Amniotic stem cell (primary cell): ENCODE measurements around the gene RIMS3.
A peak's percentile ranks its signal among the peaks of the same experiment; 100 is the strongest.

Source experiments
- DNase-seq: peaks from one replicate; lab custom pipeline; 2025; lab: John Stamatoyannopoulos, UW

RIMS3 gene

DNA sequence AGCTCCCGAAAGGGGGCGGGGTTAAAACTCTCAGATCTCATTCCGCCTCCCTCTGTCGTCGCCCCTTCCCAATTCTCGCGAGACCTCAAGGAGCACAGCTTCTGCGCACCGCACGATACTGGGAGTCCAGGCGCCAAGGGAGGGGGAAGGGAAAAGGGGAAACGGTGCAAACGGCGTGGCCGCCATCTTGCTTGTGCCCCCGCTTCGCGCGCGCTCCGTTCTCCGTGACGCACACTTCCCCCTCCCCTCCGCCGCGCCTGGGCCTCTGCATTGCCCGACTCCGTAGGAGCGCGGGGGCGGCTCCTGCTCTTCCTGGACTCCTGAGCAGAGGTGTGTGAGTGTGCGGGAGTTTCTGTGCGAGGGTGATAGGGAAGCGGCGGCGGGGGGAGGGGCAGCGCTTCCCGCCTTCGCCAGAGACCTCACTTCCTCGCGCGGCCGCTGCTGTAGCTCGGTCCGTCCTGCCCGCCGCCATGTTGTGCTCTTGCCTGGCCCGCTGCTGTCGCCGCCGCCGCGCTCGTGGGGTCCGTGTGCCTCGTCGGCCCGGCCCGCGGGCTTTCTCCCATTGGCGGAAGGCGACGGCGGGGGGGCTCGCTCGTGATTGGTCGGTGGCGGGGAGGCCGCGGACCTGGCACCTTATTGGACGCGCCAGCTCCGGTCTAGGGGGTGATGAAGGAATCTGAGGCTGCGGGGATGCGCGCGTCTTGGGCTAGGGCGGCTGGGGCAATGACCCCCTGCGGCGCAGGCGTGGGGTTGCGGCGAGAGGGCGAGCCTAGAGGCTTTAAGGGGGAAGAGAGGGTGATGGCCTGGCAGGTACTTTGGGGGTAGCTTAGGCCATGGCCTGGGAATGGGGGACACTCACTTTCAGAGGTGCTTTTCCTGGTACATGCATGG is 26.3 kb upstream of the RIMS3 start, which contains the start of gene NFYC:
NFYC (plus strand) TSS at position 167 of the 891 bp plus-strand sequence. CDS start 47,140 bp downstream, outside the sequence.
- peak; percentile 99 for DNase-seq

DNA sequence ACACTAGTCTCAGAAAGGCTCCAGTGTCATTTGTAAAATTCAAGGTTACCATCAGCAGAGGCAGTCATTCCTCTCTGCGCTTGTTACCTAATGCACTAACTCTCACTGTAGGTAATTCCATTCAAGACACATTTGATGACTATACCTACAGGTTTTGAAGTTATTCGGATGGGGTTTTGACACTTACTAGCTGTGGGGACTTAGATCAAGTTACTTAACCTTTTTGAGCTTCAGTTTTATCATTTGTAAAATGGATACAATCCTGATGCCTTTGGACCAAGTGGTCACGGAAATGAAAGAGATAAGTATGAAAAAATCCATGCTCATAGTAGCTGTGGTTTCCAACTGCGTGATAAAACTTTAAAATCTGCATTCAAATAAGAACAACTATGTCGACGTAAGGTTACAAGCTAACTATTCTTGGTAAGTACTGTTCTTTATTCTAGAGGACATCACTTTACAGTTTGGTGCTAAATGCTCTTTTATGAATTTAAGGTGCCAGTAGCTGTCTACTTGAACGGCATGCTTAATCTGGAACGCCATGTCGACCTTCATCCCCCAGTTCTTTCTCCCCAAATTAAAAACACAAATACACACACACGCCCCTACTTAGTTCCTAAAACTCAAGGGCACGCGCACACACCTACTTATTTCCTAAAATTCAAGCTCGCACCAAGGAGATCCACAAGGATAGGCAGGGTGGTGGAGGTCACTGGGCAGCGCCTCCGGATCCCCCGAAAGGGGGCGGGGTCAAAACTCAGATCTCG is 25.5 kb upstream of the RIMS3 start:
- no peak for DNase-seq

DNA sequence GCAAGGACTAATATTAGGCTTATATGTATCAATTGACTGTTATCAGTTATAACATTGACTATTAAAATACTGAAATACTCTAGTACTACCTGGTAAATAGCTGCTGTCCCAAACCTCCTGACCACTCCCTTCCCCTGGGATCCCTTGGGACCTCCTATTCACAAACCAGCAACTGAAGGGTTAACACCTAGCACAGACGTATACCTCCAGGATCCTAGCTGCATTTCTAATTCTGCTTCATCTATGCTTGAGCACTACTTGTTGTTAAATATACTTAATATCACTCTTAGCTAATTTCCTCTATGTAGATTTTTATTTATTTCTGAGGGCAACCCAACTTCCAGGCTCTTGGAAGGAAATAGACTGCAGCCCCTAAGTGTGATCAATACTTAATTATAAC is 24.3 kb upstream of the RIMS3 start:
- DNase-seq, result no peak

DNA sequence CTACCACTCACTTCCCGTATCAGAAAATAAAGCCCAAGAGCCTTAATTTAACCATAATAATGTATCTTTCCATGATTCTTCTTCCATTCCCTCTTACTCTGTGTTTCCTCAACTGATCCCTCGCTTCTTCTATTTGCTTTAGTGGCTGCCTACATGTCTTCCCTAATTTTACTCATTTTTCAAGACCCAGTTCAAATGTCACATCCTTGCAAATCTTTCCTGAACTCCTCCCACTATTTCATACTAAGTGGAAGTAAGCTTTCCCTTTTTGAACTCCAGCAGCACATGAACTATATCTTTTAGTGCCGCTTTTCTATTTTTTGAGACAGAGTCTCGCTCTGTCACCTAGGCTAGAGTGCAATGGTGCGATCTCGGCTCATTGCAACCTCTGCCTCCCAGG is 22.2 kb upstream of the RIMS3 start:
- no peak for DNase-seq

DNA sequence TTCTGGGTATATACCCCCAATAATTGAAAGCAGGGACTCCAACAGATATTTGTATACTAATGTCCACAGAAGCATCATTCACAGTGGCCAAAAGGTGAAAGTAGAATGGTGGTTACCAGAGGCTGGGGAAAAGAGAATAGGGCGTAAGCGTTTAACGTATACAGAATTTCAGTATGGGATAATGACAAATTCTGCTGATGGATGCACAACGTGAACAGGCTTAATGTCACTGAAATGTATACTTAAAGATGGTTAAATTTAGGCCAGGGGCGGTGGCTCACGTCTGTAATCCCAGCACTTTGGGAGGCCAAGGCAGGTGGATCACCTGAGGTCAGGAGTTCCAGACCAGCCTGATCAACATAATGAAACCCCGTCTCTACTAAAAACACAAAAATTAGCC is 21.6 kb upstream of the RIMS3 start:
- DNase-seq, result no peak

DNA sequence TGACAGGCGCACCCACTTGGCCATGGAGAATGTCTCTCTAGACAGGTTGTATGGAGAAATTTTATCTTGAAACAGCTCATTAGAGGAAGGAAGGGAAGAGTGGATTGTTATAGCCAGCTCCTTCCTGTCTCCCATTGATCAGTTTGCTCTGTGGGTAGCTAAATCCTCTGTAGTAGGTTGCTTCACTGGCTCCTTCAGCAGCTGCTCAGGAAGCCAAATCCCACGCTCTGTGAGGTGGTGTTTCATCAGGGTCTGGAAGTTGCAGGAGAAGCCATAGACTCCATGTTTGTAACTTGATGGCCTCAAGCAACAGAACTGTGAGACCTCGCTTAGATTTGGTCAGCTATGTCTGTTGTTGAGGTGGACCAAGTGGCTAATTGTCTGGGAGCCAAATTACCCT is 19.2 kb upstream of the RIMS3 start:
- DNase-seq, result no peak

DNA sequence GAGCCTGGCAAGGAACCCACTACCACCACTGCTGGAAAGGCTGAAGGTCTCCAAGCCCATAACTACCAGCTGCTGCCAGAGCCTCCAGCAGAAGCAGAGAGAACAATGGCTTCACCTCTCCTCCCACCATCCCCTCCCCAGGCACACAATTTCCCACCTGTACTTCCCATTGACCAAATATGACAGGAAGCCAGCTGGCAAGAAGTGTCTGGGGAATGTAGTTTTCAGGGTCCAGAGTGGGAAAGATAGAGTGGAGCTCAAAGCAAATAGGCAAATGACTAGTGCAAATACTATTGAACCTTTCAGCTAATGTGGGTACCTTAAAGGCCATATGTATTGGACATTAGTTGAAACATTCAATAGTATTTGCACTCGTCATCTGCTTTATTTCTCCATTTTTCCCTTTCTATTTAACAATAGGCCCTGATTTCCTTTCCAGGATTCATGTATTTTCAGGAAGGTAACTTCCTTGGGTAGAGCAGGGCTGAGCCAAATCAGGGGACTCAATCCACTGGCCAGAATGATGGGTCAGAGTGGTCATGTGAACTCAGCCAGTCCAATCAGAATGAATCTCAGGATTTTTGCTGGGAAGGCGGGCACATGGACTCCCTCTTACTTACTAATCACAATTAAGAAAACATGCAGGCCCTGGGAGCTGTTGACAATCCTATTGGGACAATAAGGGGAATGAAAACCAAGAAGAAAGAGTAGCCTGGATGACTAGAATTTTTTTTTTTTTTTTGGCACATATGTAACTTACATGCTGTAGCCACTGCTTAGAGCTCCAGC is 13.9 kb upstream of the RIMS3 start:
- DNase-seq, result no peak

DNA sequence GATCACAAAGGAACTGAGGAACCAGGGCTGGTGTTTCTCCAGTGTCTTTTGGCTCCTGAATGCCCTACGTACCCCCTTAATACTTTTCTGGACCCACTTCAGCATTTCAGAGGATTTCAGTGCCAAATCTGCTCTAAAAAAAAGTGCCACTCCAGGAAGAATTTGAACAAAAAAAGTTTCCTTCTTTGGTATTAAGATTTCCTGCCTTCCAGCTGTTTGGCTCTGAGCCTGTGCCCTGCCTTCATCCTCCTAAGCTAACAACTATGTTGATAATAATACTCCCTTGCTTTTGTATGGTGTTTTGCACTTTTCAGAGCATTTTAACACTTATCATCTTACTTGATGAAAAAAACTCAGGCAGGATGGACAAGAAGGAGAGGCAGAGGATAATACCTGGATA is 11.0 kb upstream of the RIMS3 start:
- no peak for DNase-seq

DNA sequence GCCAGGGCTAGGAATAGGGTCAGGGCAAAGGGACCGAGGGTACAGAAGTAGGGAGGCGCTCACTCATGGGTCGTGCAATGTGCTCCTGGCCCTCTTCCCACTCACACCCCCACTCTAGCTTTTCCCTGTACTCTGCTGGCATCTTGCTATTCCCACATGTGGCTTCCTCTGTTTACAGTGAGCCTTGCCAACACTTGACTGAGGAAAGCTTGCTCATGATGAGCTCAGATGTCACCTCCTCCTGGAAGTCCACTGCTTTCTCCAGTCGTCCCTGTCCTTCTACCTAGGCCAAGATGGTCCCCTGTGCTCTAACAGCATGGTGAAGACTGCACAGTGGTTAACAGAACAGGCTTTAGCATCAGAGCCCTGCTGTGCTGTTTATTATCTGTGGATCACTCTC is 8.0 kb upstream of the RIMS3 start:
- no peak for DNase-seq

DNA sequence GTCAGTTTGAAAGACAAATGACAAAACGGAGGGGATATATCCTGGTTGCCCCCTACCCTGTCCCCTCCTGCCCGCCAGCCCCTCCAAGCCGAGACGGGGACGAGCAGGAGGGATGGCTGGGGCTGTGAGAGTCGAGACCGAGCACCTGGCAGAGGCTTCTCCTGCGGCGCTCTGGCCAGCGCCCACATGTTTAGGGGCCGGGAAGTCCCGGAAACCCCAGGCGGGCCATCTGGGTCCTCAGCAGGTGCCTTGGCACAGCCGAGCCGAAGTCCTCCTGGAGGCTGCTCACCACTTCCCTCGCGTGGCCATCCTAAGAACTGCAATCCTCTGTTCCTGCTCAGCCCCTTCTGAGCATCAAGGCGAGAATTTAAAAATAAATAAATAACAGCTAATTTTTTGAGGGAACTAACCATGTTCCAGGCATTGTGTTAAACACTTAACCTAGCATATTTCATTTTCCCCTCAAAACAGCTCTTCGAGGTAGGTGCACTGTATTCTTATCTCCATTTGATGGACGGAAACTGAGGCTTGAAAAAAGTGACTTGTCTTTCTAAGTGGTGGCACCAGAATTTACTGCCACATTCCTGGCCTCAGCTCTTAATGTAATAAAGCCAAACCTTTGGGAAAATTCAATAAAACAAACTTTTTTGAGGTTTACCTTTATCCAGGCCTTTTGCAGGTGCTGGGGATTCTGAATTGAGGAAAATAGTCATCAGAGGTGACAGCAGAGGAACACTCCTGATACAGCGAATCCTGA is 3.5 kb upstream of the RIMS3 start:
- no peak for DNase-seq

DNA sequence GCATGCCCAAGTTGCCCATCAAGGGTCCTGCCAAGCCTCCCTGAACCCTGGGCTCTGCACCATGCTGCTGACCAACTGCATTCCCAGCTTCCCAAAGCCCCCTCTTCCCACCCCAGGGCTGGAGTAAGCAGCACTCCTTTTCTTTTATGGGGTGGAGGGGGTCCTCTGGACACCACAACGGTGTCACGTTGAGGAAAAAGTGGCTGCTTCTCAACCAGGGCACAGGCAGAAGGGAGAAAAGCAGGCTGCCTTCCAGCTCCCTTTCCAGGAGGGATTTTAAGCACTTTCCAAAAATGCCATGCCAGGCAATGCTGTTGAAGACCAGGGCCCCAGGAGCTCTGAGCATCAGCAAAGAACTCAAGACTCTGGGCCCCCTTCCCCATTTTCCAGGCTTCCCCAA is 691 bp downstream of the RIMS3 start:
- no peak for DNase-seq

DNA sequence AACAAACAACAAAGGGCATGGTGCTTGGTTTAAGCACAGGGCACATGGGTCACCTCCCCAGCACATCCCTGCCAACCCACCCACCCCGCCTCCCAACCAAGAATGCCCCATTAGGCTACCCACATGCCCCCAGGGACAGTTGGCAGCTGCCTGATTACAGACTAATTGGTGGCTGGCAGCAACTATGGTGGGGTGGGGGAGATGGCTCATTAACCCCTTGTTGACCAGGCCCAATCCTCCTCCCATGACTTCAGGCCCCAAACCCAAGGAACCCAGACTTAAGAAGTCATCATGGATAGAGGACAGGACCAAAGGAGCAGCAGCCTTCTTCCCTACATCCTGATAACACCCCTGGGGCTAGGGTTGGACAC is 1.3 kb downstream of the RIMS3 start:
- no peak for DNase-seq

DNA sequence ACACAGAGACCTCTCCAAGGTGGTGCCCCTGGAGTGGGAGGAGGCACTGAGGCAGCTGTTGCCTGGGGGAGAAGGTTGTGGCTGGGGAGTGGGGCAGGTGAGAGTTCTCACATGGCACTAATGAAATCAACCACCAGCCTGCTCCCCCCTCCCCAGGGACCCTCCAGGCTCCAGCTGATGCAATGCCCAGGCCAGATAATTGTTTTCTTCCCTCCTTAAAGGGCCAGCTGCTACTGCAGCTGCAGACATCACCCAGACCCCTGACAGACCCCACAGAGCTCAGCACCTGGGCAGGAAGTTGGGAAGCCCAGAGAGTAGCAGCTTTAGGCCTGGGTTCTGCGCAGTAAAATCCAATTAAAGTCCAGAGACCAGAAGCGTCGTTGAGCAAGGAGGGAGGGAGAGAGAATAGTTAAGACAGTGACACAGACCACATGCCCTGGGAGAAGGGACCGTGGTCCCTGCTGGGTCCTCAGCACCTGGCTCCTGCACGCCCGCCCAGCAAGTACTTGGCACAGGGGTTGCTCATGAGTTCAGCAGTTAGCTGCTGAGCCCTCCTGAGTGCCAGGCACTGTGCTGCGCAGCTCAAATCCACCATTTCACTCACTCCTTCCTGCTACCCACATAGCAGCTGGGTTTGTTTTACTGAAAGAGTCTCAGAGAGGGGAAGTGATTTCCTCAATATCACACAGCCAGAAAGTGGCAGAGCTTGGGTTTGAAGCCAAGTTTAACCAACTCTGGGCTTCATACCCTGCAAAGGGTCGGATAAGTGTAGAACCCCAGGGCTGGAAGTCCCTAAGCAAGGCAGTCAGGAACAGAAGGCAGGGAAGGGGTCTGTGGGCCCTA is 1.9 kb downstream of the RIMS3 start:
- DNase-seq, result no peak

DNA sequence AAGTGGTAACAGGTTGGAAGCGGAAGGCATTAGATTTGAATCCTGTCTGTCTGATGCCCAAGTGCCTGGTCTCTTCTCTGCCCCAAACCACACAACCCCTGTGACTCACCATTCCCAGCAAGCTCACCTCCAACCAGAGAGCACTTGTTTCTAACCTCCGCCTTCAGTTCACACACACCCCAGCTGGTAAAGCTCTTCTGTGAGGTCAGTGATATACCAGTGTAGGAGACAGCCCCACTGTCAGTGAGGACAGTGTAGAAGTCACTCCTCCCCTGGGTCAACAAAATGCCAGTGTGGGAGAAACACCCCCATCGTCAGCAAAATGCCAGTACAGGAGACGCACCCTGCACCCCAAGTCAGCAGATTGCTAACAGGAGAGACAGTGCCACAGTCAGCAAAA is 2.6 kb downstream of the RIMS3 start:
- no peak for DNase-seq

DNA sequence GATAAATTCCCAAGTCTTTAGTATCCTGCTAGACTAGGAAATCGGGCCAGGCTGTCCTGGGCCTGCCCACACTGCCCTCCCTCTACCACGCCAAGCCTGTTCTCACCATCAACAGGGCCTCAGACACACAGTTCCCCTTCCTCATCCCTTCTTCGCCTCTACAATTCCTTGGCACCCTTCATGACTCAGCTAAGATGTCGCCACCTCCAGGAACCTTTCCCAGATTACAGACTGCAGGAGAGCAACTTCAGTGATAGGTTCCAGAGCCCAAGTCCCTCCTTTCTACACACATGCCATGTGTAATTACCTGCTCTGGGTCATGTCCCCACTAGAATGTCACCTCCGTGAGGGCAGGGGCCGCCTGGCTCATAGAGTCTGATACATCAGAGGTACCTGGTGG is 3.3 kb downstream of the RIMS3 start:
- DNase-seq, result no peak

DNA sequence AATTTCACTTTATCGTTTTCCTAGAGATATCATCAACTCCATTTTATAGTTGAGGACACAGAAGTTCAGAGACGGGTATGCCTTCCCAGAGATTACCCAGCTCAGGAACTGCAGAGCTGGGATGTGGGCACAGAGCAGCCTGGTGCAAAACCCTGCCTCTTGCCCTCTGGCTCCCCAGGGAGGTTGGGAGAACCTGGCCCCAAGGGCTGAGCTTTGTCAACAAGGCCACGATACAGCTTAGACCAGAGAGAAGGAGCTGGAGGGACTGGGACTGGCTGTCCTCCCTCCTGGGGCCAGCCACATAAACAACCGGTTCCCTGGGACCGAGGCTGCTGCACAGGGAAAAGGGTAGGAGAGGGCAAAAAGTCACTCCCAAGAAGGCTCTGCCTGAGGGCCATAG is 3.8 kb downstream of the RIMS3 start:
- no peak for DNase-seq

DNA sequence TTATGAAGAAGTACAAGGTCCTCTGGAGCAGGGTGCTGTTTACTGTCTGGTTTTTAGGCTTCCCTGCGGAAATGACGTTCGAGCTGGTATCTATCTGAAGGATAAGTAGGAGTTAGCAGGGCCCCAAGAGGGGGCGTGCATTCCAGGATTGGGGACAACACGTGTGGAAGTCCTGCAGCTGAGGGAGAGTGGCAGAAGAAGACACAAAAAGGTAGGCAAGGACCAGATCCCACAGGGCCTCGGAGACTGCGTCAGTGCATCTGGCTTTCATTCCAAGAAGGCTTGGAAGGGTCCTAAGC is 5.9 kb downstream of the RIMS3 start:
- no peak for DNase-seq

DNA sequence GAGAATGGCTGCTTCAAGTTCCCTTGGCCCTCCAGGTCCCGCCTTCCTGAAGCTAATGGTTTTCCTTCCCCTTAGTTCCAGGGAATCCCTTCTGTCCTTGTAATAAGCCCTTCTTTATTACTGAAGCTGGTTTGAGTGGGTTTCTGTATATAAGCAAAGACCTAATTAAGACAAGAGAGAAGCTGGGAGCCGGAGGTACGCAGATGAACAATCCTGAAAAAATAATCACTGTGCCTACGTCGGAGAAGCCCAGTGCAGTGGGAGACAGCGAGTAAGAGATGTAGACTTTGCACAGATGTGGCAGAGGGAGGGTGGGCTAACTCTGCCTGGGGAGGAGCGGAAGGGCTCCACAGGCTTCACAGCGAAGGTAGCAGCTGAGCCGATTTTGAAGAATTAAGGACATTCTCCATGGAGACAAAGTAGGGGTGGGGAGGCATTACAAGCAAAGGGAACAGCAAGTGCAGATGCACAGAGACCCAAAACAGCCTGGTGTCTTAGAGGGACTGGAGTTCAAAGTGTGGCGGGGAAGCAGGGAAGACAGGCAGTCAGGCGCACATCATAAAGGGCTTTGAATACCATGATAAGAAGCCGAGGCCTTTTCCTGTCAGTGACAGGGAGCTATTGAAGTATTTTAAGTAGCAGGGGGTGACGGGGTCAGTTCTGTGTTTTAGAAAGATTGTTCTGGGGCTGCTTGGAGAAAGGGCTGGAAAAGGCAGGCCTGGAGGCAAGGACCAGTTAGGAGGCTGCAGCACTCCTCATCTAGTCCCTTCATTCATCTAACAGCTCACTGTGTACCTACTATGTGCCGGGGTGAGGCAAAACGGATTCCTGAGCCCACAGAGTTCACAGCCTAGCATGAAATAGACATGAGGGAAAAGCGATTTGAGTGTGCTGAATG is 6.5 kb downstream of the RIMS3 start:
- DNase-seq, result no peak

DNA sequence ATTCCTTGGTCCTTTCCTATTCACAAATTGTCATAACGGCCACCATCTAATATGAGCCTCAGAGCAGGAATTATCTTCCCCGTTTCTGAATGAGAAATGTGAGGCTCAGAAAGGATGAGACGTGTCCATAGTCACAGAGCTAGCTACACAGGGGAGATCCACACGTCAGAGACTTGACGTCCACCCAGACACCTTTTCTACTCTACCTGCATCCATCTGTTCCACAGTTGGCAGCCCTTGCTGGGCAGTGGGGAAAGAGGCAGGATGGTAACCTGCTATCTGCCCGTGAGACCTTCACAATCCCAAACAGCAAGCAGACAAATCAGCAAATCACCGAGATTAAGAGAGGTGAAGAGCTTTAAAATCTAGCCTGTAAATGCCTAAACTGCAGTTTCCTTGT is 8.4 kb downstream of the RIMS3 start:
- no peak for DNase-seq
